ENCODE measurements around the gene CCDC97.
A peak's percentile ranks its signal among the peaks of the same experiment; 100 is the strongest.

The CCDC97 gene

GRCh38 chr19:41299046-41299754 lies 10.8 kb upstream of the CCDC97 start:
- no peak for DNase-seq

DNA sequence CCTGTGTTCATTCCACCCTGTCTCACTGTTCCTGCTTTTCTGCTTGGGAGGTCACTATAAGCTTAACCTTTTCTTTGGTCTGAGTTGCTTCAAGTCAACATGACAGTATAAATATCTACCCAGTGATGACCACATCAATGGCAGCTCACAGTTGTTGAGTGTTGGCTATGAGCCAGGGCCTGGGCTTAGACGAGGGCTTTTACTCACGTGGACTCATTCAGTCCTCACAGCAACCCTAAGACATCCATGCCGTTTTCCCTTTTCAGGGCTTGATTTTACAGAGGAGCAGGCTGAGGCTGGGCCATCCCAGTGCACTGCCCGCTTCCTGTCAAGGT lies 10.2 kb upstream of the CCDC97 start:
- no peak for DNase-seq

DNA sequence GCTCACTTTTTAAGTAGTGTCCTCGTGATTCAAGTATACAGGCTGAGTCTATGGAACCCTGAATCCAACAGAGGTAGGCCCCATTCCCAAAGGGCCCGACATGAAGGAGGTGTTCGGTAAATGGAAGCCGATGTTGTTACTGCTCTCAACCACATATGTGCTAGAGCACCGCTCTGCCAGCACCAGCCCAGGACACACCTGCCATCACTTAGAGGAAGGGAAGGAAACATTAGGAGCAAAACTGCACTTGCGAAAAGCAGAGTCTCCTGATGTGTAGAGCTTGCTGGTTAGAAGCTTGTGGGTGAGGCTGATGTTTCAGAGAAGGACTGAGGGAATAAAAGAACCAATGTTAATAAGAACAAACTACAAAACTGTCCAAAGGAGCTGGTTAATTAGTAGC lies 9.4 kb upstream of the CCDC97 start:
- no peak for DNase-seq

DNA sequence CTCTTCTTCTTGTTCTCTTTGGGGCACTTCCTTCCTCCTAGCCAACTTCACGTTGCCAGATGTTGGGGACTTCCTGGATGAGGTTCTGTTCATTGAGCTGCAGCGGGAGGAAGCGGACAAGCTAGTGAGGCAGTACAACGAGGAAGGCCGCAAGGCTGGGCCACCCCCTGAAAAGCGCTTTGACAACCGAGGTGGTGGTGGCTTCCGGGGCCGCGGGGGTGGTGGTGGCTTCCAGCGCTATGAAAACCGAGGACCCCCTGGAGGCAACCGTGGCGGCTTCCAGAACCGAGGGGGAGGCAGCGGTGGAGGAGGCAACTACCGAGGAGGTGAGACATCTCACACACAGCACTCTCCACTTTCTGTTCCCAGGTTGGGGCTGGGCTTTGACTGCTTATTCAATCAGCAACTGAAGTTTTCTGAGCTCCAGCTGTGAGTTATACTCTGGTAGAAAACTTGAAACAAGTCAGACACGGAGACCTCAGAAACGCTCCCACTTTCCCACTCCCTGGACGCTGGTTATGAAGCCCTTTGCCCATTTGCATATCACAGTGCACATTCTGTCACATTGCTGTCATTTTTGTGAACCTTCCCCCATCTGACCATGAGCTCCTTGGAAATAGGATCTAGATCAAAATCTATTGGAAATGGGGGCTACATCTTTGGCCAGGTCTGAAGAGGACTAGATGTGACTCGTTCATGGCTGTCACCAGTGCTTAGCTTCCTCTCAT lies 7.2 kb upstream of the CCDC97 start:
- peak; percentile 71 to 73 for DNase-seq

DNA sequence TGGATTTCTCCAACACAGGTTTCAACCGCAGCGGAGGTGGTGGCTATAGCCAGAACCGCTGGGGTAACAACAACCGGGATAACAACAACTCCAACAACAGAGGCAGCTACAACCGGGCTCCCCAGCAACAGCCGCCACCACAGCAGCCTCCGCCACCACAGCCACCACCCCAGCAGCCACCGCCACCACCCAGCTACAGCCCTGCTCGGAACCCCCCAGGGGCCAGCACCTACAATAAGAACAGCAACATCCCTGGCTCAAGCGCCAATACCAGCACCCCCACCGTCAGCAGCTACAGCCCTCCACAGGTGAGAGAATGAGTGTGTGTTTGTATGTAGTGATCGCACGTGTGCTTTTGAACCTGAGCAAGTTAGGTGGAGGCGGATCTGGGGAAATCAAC lies 6.0 kb upstream of the CCDC97 start:
- no peak for DNase-seq

DNA sequence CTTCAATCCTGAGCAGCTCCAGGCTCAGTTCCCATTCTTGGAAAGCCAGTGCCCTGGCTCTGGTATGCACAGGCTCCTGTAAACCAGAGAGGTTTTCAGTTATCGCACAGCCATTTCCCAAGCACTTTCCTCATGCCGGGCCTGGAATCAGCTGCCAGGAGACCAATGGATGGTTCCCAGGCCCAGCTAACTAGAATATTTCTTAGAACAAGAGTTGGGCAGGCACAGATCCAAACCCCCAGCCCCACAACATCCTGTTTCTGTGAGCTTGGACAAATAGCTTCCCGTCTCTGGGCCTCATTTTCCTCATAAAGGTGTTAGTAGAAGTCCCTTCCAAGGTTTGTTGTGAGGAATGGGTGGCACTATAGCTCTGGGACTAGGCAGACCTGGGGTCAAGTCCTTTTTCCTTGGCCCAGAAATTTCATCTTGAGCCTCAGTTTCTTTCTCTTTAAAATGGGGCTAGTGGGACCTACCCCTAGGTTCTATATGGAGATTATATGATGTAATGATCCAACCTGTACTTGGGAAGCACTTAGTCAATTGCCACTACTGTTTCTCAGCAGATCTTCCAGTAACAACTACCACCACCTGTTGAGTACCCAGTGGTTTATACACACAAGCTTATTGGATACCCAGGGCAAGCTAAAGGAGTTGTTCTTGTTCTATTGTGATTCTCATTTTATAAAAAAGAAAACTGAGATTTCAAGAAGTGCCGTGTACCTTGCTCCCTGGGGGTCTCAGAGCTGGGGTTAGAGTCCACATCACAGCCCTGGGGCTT lies 5.1 kb upstream of the CCDC97 start:
- no peak for DNase-seq

DNA sequence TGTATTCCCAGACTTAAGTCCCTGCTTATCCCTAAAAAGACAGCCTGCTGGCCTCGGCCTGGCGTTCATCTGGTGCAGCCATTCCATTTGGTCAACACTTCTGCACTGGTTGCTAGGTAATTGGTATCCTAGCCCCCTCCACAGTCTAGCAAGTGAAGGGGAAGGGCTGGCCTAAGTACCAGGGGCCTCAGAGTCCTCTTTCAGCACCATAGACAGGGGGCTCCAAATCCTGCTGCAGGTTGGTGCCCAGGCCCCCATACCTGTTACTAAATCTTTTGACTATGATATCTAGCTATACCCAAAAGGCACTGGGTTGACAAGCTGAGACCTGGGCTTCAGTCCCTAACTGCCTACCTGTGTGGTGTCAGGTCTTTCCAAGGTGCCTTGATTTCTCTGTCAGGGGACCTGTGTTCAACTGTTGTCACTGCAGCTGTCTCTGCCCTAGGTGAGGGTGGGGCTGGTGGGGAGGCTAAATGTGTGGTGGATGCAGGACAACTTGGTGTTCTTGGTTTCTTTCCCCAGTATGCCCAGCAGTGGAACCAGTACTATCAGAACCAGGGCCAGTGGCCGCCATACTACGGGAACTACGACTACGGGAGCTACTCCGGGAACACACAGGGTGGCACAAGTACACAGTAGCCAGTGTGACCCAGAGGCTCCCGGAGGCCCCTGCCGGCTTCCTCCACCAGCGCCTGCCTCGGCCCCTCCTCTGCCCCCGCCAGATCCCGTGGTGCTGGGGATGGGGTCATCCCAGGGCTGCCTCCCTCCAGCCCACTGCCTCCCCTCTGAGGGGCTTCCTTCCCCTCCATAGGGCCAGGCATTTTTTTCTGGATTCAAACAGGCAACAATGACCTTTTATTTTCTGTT lies 3.8 kb upstream of the CCDC97 start:
- DNase-seq, result no peak

GRCh38 chr19:41307090-41307875 lies 2.7 kb upstream of the CCDC97 start:
- DNase-seq, result no peak

DNA sequence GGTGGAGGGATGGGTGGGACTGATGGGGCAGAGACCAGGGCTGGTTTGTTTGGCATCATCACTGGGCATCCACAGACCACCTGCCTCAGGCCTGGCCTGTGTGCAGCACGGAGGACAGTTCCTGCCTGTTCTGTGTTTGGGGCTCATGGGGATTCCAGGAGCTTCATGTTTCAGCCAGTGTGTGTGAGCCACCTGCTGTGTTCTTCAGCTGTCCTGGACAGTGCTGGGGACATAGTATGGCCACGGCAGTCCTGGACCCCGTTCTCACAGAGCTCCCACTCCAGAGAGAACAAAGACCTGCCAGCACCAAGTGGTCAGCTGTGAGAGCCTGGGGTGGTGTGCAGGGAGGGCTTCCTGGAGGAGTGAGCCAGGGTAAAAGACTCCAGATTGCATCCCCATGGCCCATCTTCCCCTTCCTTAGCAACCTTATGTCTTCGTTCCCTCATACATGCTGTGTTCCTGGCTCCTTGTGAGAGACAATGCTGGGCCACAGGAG lies 2.0 kb upstream of the CCDC97 start:
- DNase-seq, result no peak

DNA sequence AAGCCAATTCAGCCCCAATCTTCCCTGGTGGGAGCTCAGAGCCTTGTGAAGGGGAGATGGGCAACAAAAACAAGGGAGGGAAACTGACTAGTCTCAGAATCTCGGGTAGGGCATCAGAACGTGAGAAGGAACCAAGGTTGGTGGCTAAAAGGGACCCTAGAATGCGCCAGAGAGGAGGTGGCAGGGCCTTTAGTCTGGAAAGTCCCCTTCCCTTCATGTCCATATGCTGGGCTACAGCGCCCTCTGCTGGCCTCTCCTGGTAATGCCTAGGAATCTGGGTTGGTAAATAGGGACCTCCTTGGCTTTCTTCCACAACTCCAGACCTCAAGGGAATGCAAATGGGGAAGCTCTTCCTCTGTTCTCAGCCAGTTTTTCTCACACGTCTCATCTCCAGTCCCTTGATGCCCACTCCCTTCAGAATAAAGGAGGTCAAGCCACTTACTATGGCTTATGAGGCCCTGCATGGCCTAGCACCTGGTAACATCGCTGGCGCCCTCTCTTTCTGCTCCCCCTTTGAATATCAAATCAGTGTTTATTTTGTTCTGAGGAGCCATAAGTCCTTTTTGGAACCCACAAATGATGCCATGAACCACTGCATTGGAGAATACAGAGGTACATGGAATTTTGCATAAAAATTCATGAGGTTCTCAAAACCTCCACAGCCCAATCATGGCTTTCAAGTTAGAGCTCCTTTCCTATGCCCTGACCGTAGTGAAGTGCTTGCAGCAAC lies 1.4 kb upstream of the CCDC97 start:
- peak; percentile 97 to 98 for DNase-seq

- no peak for DNase-seq
Measured at GRCh38 chr19:41309180-41310032, 566 bp upstream of the CCDC97 start.

- DNase-seq, result no peak
Measured at GRCh38 chr19:41311072-41311471, 1.1 kb downstream of the CCDC97 start.

GRCh38 chr19:41311613-41312012 lies 1.6 kb downstream of the CCDC97 start:
- DNase-seq, result no peak

- no peak for DNase-seq
Measured at GRCh38 chr19:41316306-41316920, 6.4 kb downstream of the CCDC97 start.

GRCh38 chr19:41318696-41319499 lies 8.9 kb downstream of the CCDC97 start:
- no peak for DNase-seq

- no peak for DNase-seq
Measured at GRCh38 chr19:41319500-41320184, 9.7 kb downstream of the CCDC97 start.

DNA sequence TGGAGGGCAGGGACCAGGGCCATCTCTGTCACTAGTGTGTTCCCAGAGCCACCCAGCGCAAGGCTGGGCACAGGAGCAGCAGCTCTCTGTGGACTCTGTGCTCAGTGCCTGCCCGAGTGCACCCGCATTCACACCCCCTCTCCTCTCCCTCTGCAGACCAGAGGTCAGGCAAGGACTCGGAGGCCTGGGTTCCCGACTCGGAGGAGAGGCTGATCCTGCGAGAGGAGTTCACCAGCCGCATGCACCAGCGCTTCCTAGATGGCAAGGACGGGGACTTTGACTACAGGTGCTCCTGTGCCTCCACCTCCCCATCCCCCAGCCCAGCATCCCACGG lies 10.2 kb downstream of the CCDC97 start:
- DNase-seq, result no peak

- no peak for DNase-seq
Measured at GRCh38 chr19:41320568-41320967, 10.6 kb downstream of the CCDC97 start.
